GM23338 (cell line): ENCODE data around the gene STIP1.
A peak's percentile ranks its signal among the peaks of the same experiment; 100 is the strongest.

Experiments
- EZH2 ChIP-seq: fragments of 200-600 bp; sonication (generic); IDR thresholded peaks from one replicate; pipeline ENCODE4 v1.8.0; 2017; ENCODE audit warnings: antibody characterized with exemption, mild to moderate bottlenecking, low read depth; ENCODE audit not compliant: unreplicated experiment
- EZH2phosphoT487 ChIP-seq: fragments of 200-600 bp; sonication (generic); IDR thresholded peaks from one replicate; pipeline ENCODE4 v1.8.1; 2018; ENCODE audit warnings: antibody characterized with exemption; ENCODE audit not compliant: unreplicated experiment
- JUNB ChIP-seq: IDR thresholded peaks from one replicate; pipeline ENCODE4 v1.6.1; 2016; ENCODE audit warnings: antibody characterized with exemption; ENCODE audit not compliant: unreplicated experiment
- POLR2AphosphoS5 ChIP-seq: IDR thresholded peaks from 2 replicates; pipeline ENCODE4 v1.6.1; 2016; ENCODE audit warnings: antibody characterized with exemption, low read depth
- ZNF331 ChIP-seq: fragments of 250-450 bp; sonication (Bioruptor Pico); IDR thresholded peaks from 2 replicates; pipeline ENCODE4 v1.5.0; 2020; ENCODE audit warnings: low read depth, mild to moderate bottlenecking, moderate library complexity
- TF ChIP-seq, protein P1 (sequence below), 2 experiments: fragments of 200-600 bp in 1 of 2; sonication (generic) in 1 of 2; conservative IDR thresholded peaks; 2 replicates each; pipeline versions ENCODE4 v1.5.1 to v1.6.1; 2016 to 2017; ENCODE audit warnings: antibody characterized with exemption in 2 of 2, low read depth in 2 of 2, mild to moderate bottlenecking in 2 of 2, moderate library complexity in 1 of 2
- TF ChIP-seq, protein P2 (sequence below): IDR thresholded peaks from one replicate; pipeline ENCODE4 v1.6.1; 2018; ENCODE audit warnings: antibody characterized with exemption; ENCODE audit not compliant: unreplicated experiment
- TF ChIP-seq, protein P3 (sequence below): IDR thresholded peaks from 2 replicates; pipeline ENCODE4 v1.6.1; 2016; ENCODE audit warnings: antibody characterized with exemption

DNA sequence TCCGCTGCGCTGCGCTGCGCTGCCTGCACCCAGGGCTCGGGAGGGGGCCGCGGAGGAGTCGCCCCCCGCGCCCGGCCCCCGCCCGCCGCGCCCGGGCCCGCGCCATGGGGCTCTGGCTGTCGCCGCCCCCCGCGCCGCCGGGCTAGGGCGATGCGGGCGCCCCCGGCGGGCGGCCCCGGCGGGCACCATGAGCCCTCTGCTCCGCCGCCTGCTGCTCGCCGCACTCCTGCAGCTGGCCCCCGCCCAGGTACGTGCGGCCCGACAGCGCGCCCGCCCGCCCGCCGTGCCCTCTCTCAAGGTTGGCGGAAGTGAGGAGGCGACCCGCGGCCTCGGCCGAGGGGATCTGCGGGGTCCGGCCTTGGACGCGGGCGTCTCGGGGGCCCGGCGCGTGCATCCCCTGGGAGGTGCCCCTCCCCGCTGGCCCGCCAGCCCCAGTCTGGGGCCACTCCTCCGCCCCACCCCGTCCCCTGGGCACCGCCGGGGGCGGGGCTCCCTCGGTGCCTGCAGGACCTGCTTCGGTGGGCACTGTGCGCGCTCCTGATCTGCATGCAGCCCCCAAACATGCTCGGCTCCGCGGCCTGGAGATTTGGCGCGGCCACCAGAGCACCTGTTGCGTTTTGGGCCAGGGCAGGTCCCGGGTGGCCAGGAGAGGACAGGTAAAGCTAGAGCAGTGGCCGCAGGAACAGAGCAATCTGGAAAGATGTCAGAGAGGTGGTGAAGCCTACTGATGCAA lies 48.8 kb downstream of the STIP1 start:
- TF ChIP-seq, protein P1, sequence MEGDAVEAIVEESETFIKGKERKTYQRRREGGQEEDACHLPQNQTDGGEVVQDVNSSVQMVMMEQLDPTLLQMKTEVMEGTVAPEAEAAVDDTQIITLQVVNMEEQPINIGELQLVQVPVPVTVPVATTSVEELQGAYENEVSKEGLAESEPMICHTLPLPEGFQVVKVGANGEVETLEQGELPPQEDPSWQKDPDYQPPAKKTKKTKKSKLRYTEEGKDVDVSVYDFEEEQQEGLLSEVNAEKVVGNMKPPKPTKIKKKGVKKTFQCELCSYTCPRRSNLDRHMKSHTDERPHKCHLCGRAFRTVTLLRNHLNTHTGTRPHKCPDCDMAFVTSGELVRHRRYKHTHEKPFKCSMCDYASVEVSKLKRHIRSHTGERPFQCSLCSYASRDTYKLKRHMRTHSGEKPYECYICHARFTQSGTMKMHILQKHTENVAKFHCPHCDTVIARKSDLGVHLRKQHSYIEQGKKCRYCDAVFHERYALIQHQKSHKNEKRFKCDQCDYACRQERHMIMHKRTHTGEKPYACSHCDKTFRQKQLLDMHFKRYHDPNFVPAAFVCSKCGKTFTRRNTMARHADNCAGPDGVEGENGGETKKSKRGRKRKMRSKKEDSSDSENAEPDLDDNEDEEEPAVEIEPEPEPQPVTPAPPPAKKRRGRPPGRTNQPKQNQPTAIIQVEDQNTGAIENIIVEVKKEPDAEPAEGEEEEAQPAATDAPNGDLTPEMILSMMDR (conservative IDR thresholded peaks at IDR 0.05; ENCODE audit: low read depth in 2 of 2): no peak
- no peak for TF ChIP-seq JUNB
- TF ChIP-seq, protein P2, sequence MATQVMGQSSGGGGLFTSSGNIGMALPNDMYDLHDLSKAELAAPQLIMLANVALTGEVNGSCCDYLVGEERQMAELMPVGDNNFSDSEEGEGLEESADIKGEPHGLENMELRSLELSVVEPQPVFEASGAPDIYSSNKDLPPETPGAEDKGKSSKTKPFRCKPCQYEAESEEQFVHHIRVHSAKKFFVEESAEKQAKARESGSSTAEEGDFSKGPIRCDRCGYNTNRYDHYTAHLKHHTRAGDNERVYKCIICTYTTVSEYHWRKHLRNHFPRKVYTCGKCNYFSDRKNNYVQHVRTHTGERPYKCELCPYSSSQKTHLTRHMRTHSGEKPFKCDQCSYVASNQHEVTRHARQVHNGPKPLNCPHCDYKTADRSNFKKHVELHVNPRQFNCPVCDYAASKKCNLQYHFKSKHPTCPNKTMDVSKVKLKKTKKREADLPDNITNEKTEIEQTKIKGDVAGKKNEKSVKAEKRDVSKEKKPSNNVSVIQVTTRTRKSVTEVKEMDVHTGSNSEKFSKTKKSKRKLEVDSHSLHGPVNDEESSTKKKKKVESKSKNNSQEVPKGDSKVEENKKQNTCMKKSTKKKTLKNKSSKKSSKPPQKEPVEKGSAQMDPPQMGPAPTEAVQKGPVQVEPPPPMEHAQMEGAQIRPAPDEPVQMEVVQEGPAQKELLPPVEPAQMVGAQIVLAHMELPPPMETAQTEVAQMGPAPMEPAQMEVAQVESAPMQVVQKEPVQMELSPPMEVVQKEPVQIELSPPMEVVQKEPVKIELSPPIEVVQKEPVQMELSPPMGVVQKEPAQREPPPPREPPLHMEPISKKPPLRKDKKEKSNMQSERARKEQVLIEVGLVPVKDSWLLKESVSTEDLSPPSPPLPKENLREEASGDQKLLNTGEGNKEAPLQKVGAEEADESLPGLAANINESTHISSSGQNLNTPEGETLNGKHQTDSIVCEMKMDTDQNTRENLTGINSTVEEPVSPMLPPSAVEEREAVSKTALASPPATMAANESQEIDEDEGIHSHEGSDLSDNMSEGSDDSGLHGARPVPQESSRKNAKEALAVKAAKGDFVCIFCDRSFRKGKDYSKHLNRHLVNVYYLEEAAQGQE: no peak
- TF ChIP-seq EZH2: no peak
- peak; percentile 29; the same call in 1 of the 2 replicates for TF ChIP-seq POLR2AphosphoS5
- TF ChIP-seq EZH2phosphoT487: no peak
- no peak for TF ChIP-seq ZNF331 (CRISPR knock-in tag)
- TF ChIP-seq, protein P3, sequence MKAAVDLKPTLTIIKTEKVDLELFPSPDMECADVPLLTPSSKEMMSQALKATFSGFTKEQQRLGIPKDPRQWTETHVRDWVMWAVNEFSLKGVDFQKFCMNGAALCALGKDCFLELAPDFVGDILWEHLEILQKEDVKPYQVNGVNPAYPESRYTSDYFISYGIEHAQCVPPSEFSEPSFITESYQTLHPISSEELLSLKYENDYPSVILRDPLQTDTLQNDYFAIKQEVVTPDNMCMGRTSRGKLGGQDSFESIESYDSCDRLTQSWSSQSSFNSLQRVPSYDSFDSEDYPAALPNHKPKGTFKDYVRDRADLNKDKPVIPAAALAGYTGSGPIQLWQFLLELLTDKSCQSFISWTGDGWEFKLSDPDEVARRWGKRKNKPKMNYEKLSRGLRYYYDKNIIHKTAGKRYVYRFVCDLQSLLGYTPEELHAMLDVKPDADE: no peak
